ENCODE measurements around the gene ITPRID1. TPM values are rescaled to one million over a fixed set of nuclear protein-coding genes. Genes with fewer than 3 reads are reported as not detected.

ITPRID1 gene
- total RNA-seq, 1 donor from 2014 or later: not detected

- no peak overlapping the region for H3K27ac ChIP-seq
- H3K36me3 ChIP-seq: no peaks in the 10 kb centered on the region
- DNase-seq (ENCODE audit: extremely low spot score in 2 of 2): no peak
- intact Hi-C loops (cut with DNase I): no loop called here
- H3K4me1 ChIP-seq: no peaks in the 10 kb centered on the region
- TF ChIP-seq POLR2A (IDR thresholded peaks at IDR 0.05): no peak
- no peak for TF ChIP-seq POLR2AphosphoS5 (IDR thresholded peaks at IDR 0.05; ENCODE audit: insufficient read depth in 1 of 2, low read depth in 1 of 2)
- TF ChIP-seq CTCF (IDR thresholded peaks at IDR 0.05): no peak
- H3K4me3 ChIP-seq: no peak overlapping the region
- H3K27me3 ChIP-seq: no peaks in the 10 kb centered on the region
- no peaks in the 10 kb centered on the region for H3K9me3 ChIP-seq
These were observed 26.4 kb upstream of the ITPRID1 start for GRCh38 chr7:31487476-31487875.

GRCh38 chr7:31488562-31489203 lies 25.2 kb upstream of the ITPRID1 start:
- no peak for DNase-seq (ENCODE audit: extremely low spot score in 2 of 2)
- H3K27me3 ChIP-seq: no peaks in the 10 kb centered on the region
- no peaks in the 10 kb centered on the region for H3K36me3 ChIP-seq
- H3K4me1 ChIP-seq: no peaks in the 10 kb centered on the region
- no peak overlapping the region for H3K27ac ChIP-seq
- no peaks in the 10 kb centered on the region for H3K9me3 ChIP-seq
- H3K4me3 ChIP-seq: no peak overlapping the region
- intact Hi-C loops (cut with DNase I): no loop called here
- TF ChIP-seq CTCF (IDR thresholded peaks at IDR 0.05) (peak in 1 of 3 experiments; percentile 20), POLR2AphosphoS5 (IDR thresholded peaks at IDR 0.05; ENCODE audit: insufficient read depth in 1 of 2, low read depth in 1 of 2) (no peak), POLR2A (IDR thresholded peaks at IDR 0.05) (no peak)

- DNase-seq (ENCODE audit: extremely low spot score in 2 of 2): no peak
- TF ChIP-seq POLR2AphosphoS5 (IDR thresholded peaks at IDR 0.05; ENCODE audit: insufficient read depth in 1 of 2, low read depth in 1 of 2) (no peak), POLR2A (IDR thresholded peaks at IDR 0.05) (no peak), CTCF (IDR thresholded peaks at IDR 0.05) (no peak)
- Histone ChIP-seq H3K36me3 (no peaks in the 10 kb centered on the region), H3K4me3 (no peak overlapping the region), H3K27ac (no peak overlapping the region), H3K9me3 (no peaks in the 10 kb centered on the region), H3K27me3 (no peaks in the 10 kb centered on the region), H3K4me1 (no peaks in the 10 kb centered on the region)
- intact Hi-C loops (cut with DNase I): no loop called here
These were observed 23.0 kb upstream of the ITPRID1 start for GRCh38 chr7:31490796-31491314.

GRCh38 chr7:31492086-31492485 lies 21.8 kb upstream of the ITPRID1 start:
- Histone ChIP-seq H3K4me3 (no peak overlapping the region), H3K27ac (no peak overlapping the region), H3K4me1 (no peaks in the 10 kb centered on the region), H3K9me3 (no peaks in the 10 kb centered on the region), H3K27me3 (no peaks in the 10 kb centered on the region), H3K36me3 (no peaks in the 10 kb centered on the region)
- no peak for TF ChIP-seq POLR2AphosphoS5 (IDR thresholded peaks at IDR 0.05; ENCODE audit: insufficient read depth in 1 of 2, low read depth in 1 of 2)
- TF ChIP-seq CTCF (IDR thresholded peaks at IDR 0.05): no peak
- TF ChIP-seq POLR2A (IDR thresholded peaks at IDR 0.05): no peak
- intact Hi-C loops (cut with DNase I): no loop called here
- no peak for DNase-seq (ENCODE audit: extremely low spot score in 2 of 2)

- no peak for DNase-seq (ENCODE audit: extremely low spot score in 2 of 2)
- no peaks in the 10 kb centered on the region for H3K36me3 ChIP-seq
- H3K27me3 ChIP-seq: no peaks in the 10 kb centered on the region
- TF ChIP-seq POLR2AphosphoS5 (IDR thresholded peaks at IDR 0.05; ENCODE audit: insufficient read depth in 1 of 2, low read depth in 1 of 2) (no peak), CTCF (IDR thresholded peaks at IDR 0.05) (no peak), POLR2A (IDR thresholded peaks at IDR 0.05) (no peak)
- H3K4me1 ChIP-seq: no peaks in the 10 kb centered on the region
- H3K9me3 ChIP-seq: no peaks in the 10 kb centered on the region
- intact Hi-C loops (cut with DNase I): no loop called here
- H3K27ac ChIP-seq: no peak overlapping the region
- no peak overlapping the region for H3K4me3 ChIP-seq
These were observed 20.1 kb upstream of the ITPRID1 start for GRCh38 chr7:31493714-31494181.

Data from vagina (tissue), 2 donors.